Heart right ventricle (tissue), 16 donors: ENCODE measurements around the gene COG8. TPM values are rescaled to one million over a fixed set of nuclear protein-coding genes. Genes with fewer than 3 reads are reported as not detected.

Experiments used
- ATAC-seq, 8 donors: fragments of 200-7000 bp; cut with Tn5 transposase; one replicate each; pipeline ENCODE4 v1.9.1; 2020; ENCODE audit warnings: mild to moderate bottlenecking in 8 of 8, moderate library complexity in 8 of 8, moderate number of reproducible peaks in 1 of 8
- DNase-seq, 2 donors: peaks; one replicate each; pipeline ENCODE4 v3.0.0-alpha.2; 2020
- H3K27ac ChIP-seq, 10 donors: fragments of 200-600 bp; sonication (generic) in 2 of 10; one replicate each; pipeline versions ENCODE4 v1.5.0 to v1.8.0; 2020 to 2022; ENCODE audit warnings: mild to moderate bottlenecking in 3 of 10
- H3K27me3 ChIP-seq, 7 donors: fragments of 200-600 bp; one replicate each; pipeline ENCODE4 v1.8.0; 2021 to 2022; ENCODE audit warnings: mild to moderate bottlenecking in 2 of 7
- H3K36me3 ChIP-seq, 9 donors: fragments of 200-600 bp; sonication (generic) in 1 of 9; one replicate each; pipeline versions ENCODE4 v1.5.0 to v1.8.0; 2020 to 2022; ENCODE audit warnings: mild to moderate bottlenecking in 2 of 9
- H3K4me1 ChIP-seq, 9 donors: fragments of 200-600 bp; sonication (generic) in 1 of 9; one replicate each; pipeline versions ENCODE4 v1.5.0 to v1.8.0; 2020 to 2022; ENCODE audit warnings: mild to moderate bottlenecking in 4 of 9
- H3K4me3 ChIP-seq, 10 donors: fragments of 200-600 bp; sonication (generic) in 2 of 10; one replicate each; pipeline versions ENCODE4 v1.5.0 to v1.8.0; 2020 to 2022; ENCODE audit warnings: mild to moderate bottlenecking in 7 of 10, moderate library complexity in 2 of 10
- H3K9me3 ChIP-seq, 11 donors: fragments of 200-600 bp in 10 of 11; sonication (generic) in 2 of 11; one replicate each; pipeline versions ENCODE4 v1.5.0 to v1.8.0; 2013 to 2022; ENCODE audit warnings: mild to moderate bottlenecking in 2 of 11, control low read depth in 1 of 11, moderate library complexity in 1 of 11
- WGBS, 2 donors: extraction: QIAGEN DNeasy Blood & Tissue Kit; methylation state at CpG; one replicate each; pipeline ENCODE4 v1.1.7; 2013; ENCODE audit warnings: inconsistent platforms in 1 of 2; 5-methylcytosine and 5-hydroxymethylcytosine counted together
- intact Hi-C, 10 donors: fragments of 100-400 bp; cut with DNase I; formaldehyde crosslinking; loops; one replicate each; pipeline versions ENCODE4 v1.11.1 to v1.14.2; 2022
- long read RNA-seq, 3 donors: library from polyadenylated mRNA; unstranded; transcript quantifications; one replicate each; pipeline ENCODE4 v2.0.0, GENCODE V29; 2020 to 2021
- polyA plus RNA-seq, 2 donors: library from polyadenylated mRNA; stranded (reverse); fragments of 200-250 nt; gene quantifications; one replicate each; pipeline ENCODE4 v1.2.3, GENCODE V29; 2013
- total RNA-seq, 10 donors: library from RNA; stranded (reverse); fragmentation: NEBNext Ultra II Directional in 3 of 10; extraction: Animal tissue kit (Norgen Biotek cat#: 25700) in 3 of 10; gene quantifications; one replicate each; pipeline versions ENCODE4 v1.2.1 to v1.2.4, GENCODE V29; 2021 to 2023
- TF ChIP-seq, protein P1 (sequence below), 9 donors: fragments of 200-600 bp; sonication (generic) in 2 of 9; IDR thresholded peaks; one replicate each; pipeline versions ENCODE4 v1.5.0 to v1.8.0; 2021 to 2022; ENCODE audit warnings: antibody characterized with exemption in 9 of 9, mild to moderate bottlenecking in 5 of 9, moderate library complexity in 1 of 9
- donor health status: Arrhythmogenic right ventricular cardiomyopathy.
- donor health status: ischemic (EF 13 %, LVEDD 7.1; RV severe dilation, severe dysfunction).
- donor health status: healthy with polysubstance abuse.
- donor health status: DM: no; HTN: yes; CAD: no.
- donor health status: DM: no; HTN: no; CAD: no.
- donor health status: ischemic (EF 25% LVEDD 6.9; RV normal size, moderate dysfunction).
- donor health status: ischemic (EF 25% LVEDD 5.7; RV mildly dilated, moderate dysfunction).
- donor health status: healthy.
- donor health status: DM: yes; HTN: yes; CAD: no.
- donor health status: Ischemic cardiomyopathy.
- donor health status: ischemic (EF 35%, LVEDD 5.7; RV mildly dilated, moderate dysfunction).
- donor health status: nonischemic (EF 11% LVEDD 7.7; RV severe dilation, severe dysfunction).
- donor health status: DM: yes; HTN: yes; CAD: no.
- donor health status: PGD.
- donor health status: ischemic (EF 29% LVEDD 5.4; RV normal size, mild dysfunction).
- donor health status: nonischemic (EF 23%, LVEDD 6.1; RV moderate dilation, normal function).

COG8 gene
- total RNA-seq (10 to 100 TPM; 20.0 to 29.1 (median 23.7) TPM), polyA plus RNA-seq (10 to 100 TPM; 15.7 to 16.8 TPM)
- long read RNA-seq, donor 1, full-length matches to known transcripts, result 34 of 43 reads
- long read RNA-seq, donor 1, partial matches to known transcripts, result 6 of 43 reads
- long read RNA-seq, donor 1, other reads (novel, unspliced or antisense), result 3 of 43 reads
- long read RNA-seq, donor 2, full-length matches to known transcripts, result 19 of 33 reads
- long read RNA-seq, donor 2, partial matches to known transcripts, result 7 of 33 reads
- long read RNA-seq, donor 2, other reads (novel, unspliced or antisense), result 7 of 33 reads
- long read RNA-seq, donor 3, full-length matches to known transcripts, result 35 of 48 reads
- long read RNA-seq, donor 3, partial matches to known transcripts, result 7 of 48 reads
- long read RNA-seq, donor 3, other reads (novel, unspliced or antisense), result 6 of 48 reads

- 0 to 1% methylated on average over 77 of the region's 77 CpGs for whole genome bisulfite sequencing, 2 donors
- intact Hi-C loops, result loop anchor here in 2 of 10 donors (1.0 to 2.0 kb wide), 2 partner anchors 28 to 29 kb away; partner anchors contain the start of gene VPS4A (in 2 of the 2)
- peaks cover 0 to 64% (median 38%) of the 10 kb centered on the region in 9 donors for H3K36me3 ChIP-seq
Observed at GRCh38 chr16:69339289-69340094, at the start of gene COG8, which contains the start of gene NIP7. COG8 (minus strand) TSS chr16:69339564; CDS start chr16:69339552, 12 bp downstream. NIP7 (plus strand) TSS chr16:69339772; CDS start chr16:69339830, 58 bp downstream.

GRCh38 chr16:69386596-69386995, 47.2 kb upstream of the COG8 start:
- no peak for DNase-seq
- WGBS, 2 donors, result 81 to 93% methylated on average over 1 of the region's 1 CpG
- Histone ChIP-seq H3K27me3 (no peaks in the 10 kb centered on the region), H3K36me3 (peaks cover 0 to 32% (median 13%) of the 10 kb centered on the region in 9 donors), H3K9me3 (no peaks in the 10 kb centered on the region), H3K4me3 (peak overlapping the region in 6 of 10 donors; percentile 73 to 84 (median 80)), H3K27ac (peak overlapping the region in 3 of 10 donors; percentile 90 to 95 (median 90)), H3K4me1 (peaks cover 0 to 37% (median 22%) of the 10 kb centered on the region in 9 donors)
- intact Hi-C loops, result loop anchor here in 1 of 10 donors (5.0 kb wide), 1 partner anchor 371 kb away; no protein-coding TSS in a partner anchor
- TF ChIP-seq, protein P1, sequence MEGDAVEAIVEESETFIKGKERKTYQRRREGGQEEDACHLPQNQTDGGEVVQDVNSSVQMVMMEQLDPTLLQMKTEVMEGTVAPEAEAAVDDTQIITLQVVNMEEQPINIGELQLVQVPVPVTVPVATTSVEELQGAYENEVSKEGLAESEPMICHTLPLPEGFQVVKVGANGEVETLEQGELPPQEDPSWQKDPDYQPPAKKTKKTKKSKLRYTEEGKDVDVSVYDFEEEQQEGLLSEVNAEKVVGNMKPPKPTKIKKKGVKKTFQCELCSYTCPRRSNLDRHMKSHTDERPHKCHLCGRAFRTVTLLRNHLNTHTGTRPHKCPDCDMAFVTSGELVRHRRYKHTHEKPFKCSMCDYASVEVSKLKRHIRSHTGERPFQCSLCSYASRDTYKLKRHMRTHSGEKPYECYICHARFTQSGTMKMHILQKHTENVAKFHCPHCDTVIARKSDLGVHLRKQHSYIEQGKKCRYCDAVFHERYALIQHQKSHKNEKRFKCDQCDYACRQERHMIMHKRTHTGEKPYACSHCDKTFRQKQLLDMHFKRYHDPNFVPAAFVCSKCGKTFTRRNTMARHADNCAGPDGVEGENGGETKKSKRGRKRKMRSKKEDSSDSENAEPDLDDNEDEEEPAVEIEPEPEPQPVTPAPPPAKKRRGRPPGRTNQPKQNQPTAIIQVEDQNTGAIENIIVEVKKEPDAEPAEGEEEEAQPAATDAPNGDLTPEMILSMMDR (IDR thresholded peaks at IDR 0.05), result no peak
- no peak for ATAC-seq

More at GRCh38 chr16:69339289-69340094, at the start of gene COG8, which contains the start of gene NIP7:
- ATAC-seq (peak; percentile 98 to 100 (median 99)), DNase-seq (peak; percentile 91 to 97)
- Histone ChIP-seq H3K27me3 (no peaks in the 10 kb centered on the region), H3K4me1 (peaks cover 0 to 38% (median 28%) of the 10 kb centered on the region in 9 donors), H3K9me3 (no peaks in the 10 kb centered on the region), H3K27ac (peak within 1 kb of the TSS; percentile 42 to 94 (median 88)), H3K4me3 (peak within 1 kb of the TSS; percentile 69 to 97 (median 80))
- TF ChIP-seq, protein P1 (IDR thresholded peaks at IDR 0.05), result peak; percentile 75 to 94 (median 85)

DNA sequence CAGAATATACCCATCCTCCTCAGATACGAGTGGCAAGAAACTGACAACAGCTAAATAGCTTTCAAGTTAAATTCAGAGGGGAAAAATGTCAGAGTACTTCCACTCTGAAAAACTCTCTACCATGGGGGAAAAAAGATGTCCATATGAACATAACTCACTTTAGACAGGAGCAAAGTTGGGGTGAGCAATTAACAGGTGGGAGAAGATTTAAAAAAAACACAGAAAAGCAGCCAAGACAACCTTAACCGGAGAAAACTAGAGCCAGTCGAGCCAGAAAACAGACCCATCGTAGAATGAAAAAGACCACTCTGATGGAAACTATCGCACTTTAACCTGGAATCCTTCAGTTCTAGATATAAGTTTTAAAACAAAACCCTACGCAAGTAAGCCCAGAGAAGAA, 45.6 kb upstream of the COG8 start:
- H3K4me3 ChIP-seq, result peak overlapping the region; percentile 55 to 84 (median 78)
- peak overlapping the region in 9 of 10 donors; percentile 83 to 96 (median 90) for H3K27ac ChIP-seq
- no peaks in the 10 kb centered on the region for H3K9me3 ChIP-seq
- DNase-seq (no peak), ATAC-seq (no peak)
- TF ChIP-seq, protein P1 (IDR thresholded peaks at IDR 0.05), result no peak
- 2 to 5% methylated on average over 6 of the region's 6 CpGs for WGBS, 2 donors
- peaks cover 0 to 48% (median 23%) of the 10 kb centered on the region in 9 donors for H3K36me3 ChIP-seq
- H3K4me1 ChIP-seq, result peaks cover 0 to 44% (median 24%) of the 10 kb centered on the region in 9 donors
- no peaks in the 10 kb centered on the region for H3K27me3 ChIP-seq
- intact Hi-C loops, result loop anchor here in 1 of 10 donors (5.0 kb wide), 1 partner anchor 372 kb away; no protein-coding TSS in a partner anchor

DNA sequence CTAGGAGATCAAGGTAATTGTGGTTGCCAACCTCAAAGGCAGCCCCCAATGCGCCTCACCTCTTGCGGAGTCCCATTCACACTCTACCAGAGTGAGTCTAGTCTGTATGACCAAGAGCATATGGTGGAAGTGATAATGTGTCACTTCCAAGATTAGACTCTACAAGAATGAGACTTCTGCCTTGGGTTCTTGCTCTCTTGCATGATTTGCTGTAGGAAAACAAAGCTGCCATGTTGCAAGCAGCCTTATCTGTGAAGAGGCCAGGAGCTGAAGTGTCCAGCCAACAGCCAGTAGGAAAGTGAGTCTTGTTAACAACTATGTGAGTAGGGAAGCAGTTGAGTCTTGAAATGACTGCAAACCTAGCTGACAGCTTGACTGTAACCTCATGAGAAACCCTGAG, 43.1 kb upstream of the COG8 start:
- DNase-seq (no peak), ATAC-seq (no peak)
- Histone ChIP-seq H3K27ac (no peak overlapping the region), H3K36me3 (peaks cover 0 to 74% (median 45%) of the 10 kb centered on the region in 9 donors), H3K9me3 (no peaks in the 10 kb centered on the region), H3K4me1 (peaks cover 0 to 47% (median 24%) of the 10 kb centered on the region in 9 donors), H3K27me3 (no peaks in the 10 kb centered on the region), H3K4me3 (no peak overlapping the region)
- TF ChIP-seq, protein P1 (IDR thresholded peaks at IDR 0.05), result no peak
- intact Hi-C loops, result no loop called here
- WGBS, 2 donors, result 98 to 99% methylated on average over 2 of the region's 2 CpGs
